H1 (cell line): ENCODE results near the gene HRH1. TPM values are rescaled to one million over a fixed set of nuclear protein-coding genes. Genes with fewer than 3 reads are reported as not detected.
A peak's percentile ranks its signal among the peaks of the same experiment; 100 is the strongest.
"Not testable (repeated sequence)": the region's sequence is repeated elsewhere in the genome, so short reads cannot be mapped to it uniquely, and the experiment has no call there.

Experiments used
- CTCF ChIA-PET: fragments of 300-600 bp; sonication (Branson Sonifier 250); formaldehyde crosslinking; loops from one replicate; lab custom pipeline; 2021; ENCODE audit not compliant: partially characterized antibody; lab: Charles Lee
- POLR2A ChIA-PET: fragments of 300-600 bp; sonication (Branson Sonifier 250); formaldehyde crosslinking; loops from one replicate; lab custom pipeline; 2021; ENCODE audit warnings: inconsistent platforms; ENCODE audit not compliant: partially characterized antibody; lab: Charles Lee
- DNase-seq, 2 experiments: peaks; one replicate each; pipeline versions ENCODE4 v3.0.0 to v3.0.0-alpha.2; 2010 to 2022; ENCODE audit warnings: low spot score in 2 of 2, low read depth in 1 of 2, mixed read lengths in 1 of 2
- FAIRE-seq: peaks from 2 replicates; lab custom pipeline; 2011; peaks lifted over from hg19 to GRCh38; lab: Jason Lieb, UNC
- H2AFZ ChIP-seq: 2 replicates; pipeline ENCODE4 v1.8.1; 2012; ENCODE audit warnings: low read length, inconsistent platforms
- H2AK5ac ChIP-seq: 2 replicates; pipeline ENCODE4 v1.6.1; 2013; ENCODE audit warnings: low read depth, low read length
- H2BK120ac ChIP-seq: replicated peaks from 2 replicates; pipeline ENCODE3; 2013; ENCODE audit warnings: low read depth, low read length, inconsistent platforms
- H2BK12ac ChIP-seq: 2 replicates; pipeline ENCODE4 v1.6.1; 2013; ENCODE audit warnings: low read depth, low read length
- H2BK15ac ChIP-seq: 2 replicates; pipeline ENCODE4 v1.6.1; 2013; ENCODE audit warnings: low read length
- H2BK20ac ChIP-seq: 2 replicates; pipeline ENCODE4 v1.6.1; 2013; ENCODE audit warnings: low read length
- H2BK5ac ChIP-seq: 2 replicates; pipeline ENCODE4 v1.6.1; 2013; ENCODE audit warnings: low read depth, low read length
- H3K14ac ChIP-seq: 2 replicates; pipeline ENCODE4 v1.6.1; 2013; ENCODE audit warnings: inconsistent platforms; ENCODE audit not compliant: insufficient read length
- H3K18ac ChIP-seq: 2 replicates; pipeline ENCODE4 v1.6.1; 2013; ENCODE audit warnings: low read length; ENCODE audit errors: extremely low read depth
- H3K23ac ChIP-seq: 2 replicates; pipeline ENCODE4 v1.6.1; 2013; ENCODE audit warnings: inconsistent platforms; ENCODE audit not compliant: insufficient read length
- H3K23me2 ChIP-seq: 2 replicates; pipeline ENCODE4 v1.6.1; 2013; ENCODE audit warnings: low read depth, low read length
- H3K27ac ChIP-seq: 2 replicates; pipeline ENCODE4 v1.6.1; 2011; ENCODE audit warnings: low read depth, low read length, inconsistent platforms
- H3K27me3 ChIP-seq, 4 experiments: replicated peaks in 1 of 4; 1 replicate in 1 of 4; 2 replicates in 3 of 4; pipeline versions ENCODE4 v1.6.1 to v1.8.1; 2011 to 2013; ENCODE audit warnings: low read length in 3 of 4, mild to moderate bottlenecking in 3 of 4, inconsistent platforms in 2 of 4, mixed read lengths in 2 of 4, moderate library complexity in 1 of 4; ENCODE audit not compliant: control insufficient read depth in 3 of 4, insufficient read depth in 3 of 4; ENCODE audit errors: extremely low read depth in 1 of 4
- H3K36me3 ChIP-seq, 4 experiments: 2 replicates each; pipeline versions ENCODE4 v1.6.1 to v1.8.1; 2011 to 2013; ENCODE audit warnings: mild to moderate bottlenecking in 4 of 4, low read length in 3 of 4, moderate library complexity in 2 of 4, control low read depth in 1 of 4, inconsistent platforms in 1 of 4; ENCODE audit not compliant: insufficient read depth in 4 of 4, control insufficient read depth in 2 of 4
- H3K4ac ChIP-seq: replicated peaks from 2 replicates; pipeline ENCODE3; 2013; ENCODE audit warnings: low read length, low read depth, mixed read lengths, inconsistent platforms; ENCODE audit not compliant: insufficient read length
- H3K4me1 ChIP-seq, 4 experiments: replicated peaks in 1 of 4; 1 replicate in 1 of 4; 2 replicates in 3 of 4; pipeline versions ENCODE4 v1.6.1 to v1.8.1; 2011 to 2013; ENCODE audit warnings: low read length in 3 of 4, inconsistent platforms in 2 of 4, mixed read lengths in 1 of 4; ENCODE audit not compliant: insufficient read depth in 4 of 4, control insufficient read depth in 3 of 4
- H3K4me2 ChIP-seq, 2 experiments: 2 replicates each; pipeline versions ENCODE4 v1.6.1 to v1.8.1; 2011 to 2013; ENCODE audit warnings: low read depth in 2 of 2, low read length in 2 of 2, control low read depth in 1 of 2, inconsistent platforms in 1 of 2, mild to moderate bottlenecking in 1 of 2; ENCODE audit not compliant: insufficient read depth in 1 of 2
- H3K4me3 ChIP-seq, 4 experiments: fragments of 200-600, 300-600 bp in 1 of 4; sonication (generic), shearing (Covaris generic), sonication (Bioruptor Twin) in 1 of 4; 2 replicates each; pipeline versions ENCODE4 v1.5.1 to v1.8.1; 2011 to 2016; ENCODE audit warnings: low read length in 4 of 4, low read depth in 3 of 4, control low read depth in 2 of 4, inconsistent platforms in 2 of 4, mild to moderate bottlenecking in 2 of 4, mixed read lengths in 1 of 4, moderate library complexity in 1 of 4; ENCODE audit not compliant: insufficient read depth in 2 of 4; ENCODE audit errors: extremely low read depth in 1 of 4
- H3K56ac ChIP-seq: replicated peaks from 2 replicates; pipeline ENCODE3; 2013; ENCODE audit warnings: low read depth, mild to moderate bottlenecking, mixed read lengths, low read length, inconsistent platforms; ENCODE audit not compliant: insufficient read length
- H3K79me1 ChIP-seq: 2 replicates; pipeline ENCODE4 v1.6.1; 2013; ENCODE audit warnings: low read depth, low read length, control low read depth
- H3K79me2 ChIP-seq, 2 experiments: 2 replicates each; pipeline versions ENCODE4 v1.6.1 to v1.8.1; 2012 to 2013; ENCODE audit warnings: low read length in 2 of 2, mild to moderate bottlenecking in 2 of 2, inconsistent platforms in 1 of 2; ENCODE audit not compliant: insufficient read depth in 2 of 2, control insufficient read depth in 1 of 2
- H3K9ac ChIP-seq, 4 experiments: replicated peaks in 1 of 4; 1 replicate in 1 of 4; 2 replicates in 3 of 4; pipeline versions ENCODE4 v1.6.1 to v1.8.1; 2011 to 2013; ENCODE audit warnings: low read depth in 3 of 4, low read length in 3 of 4, control low read depth in 2 of 4, mild to moderate bottlenecking in 2 of 4, moderate library complexity in 2 of 4, inconsistent platforms in 1 of 4; ENCODE audit errors: extremely low read depth in 1 of 4
- H3K9me3 ChIP-seq, 2 experiments: 2 replicates each; pipeline versions ENCODE4 v1.6.1 to v1.8.1; 2012 to 2013; ENCODE audit warnings: mild to moderate bottlenecking in 2 of 2, moderate library complexity in 2 of 2, control low read depth in 1 of 2, inconsistent platforms in 1 of 2, low read depth in 1 of 2, low read length in 1 of 2, mixed read lengths in 1 of 2; ENCODE audit not compliant: insufficient read depth in 2 of 2
- H4K20me1 ChIP-seq, 2 experiments: replicated peaks in 1 of 2; 2 replicates each; pipeline versions ENCODE3 to v1.8.1; 2011 to 2013; ENCODE audit warnings: inconsistent platforms in 2 of 2, low read length in 2 of 2, mild to moderate bottlenecking in 1 of 2; ENCODE audit not compliant: insufficient read depth in 2 of 2, control insufficient read depth in 1 of 2
- H4K5ac ChIP-seq: 2 replicates; pipeline ENCODE4 v1.6.1; 2013; ENCODE audit warnings: low read length, low read depth, mixed read lengths, inconsistent platforms; ENCODE audit not compliant: insufficient read length
- H4K8ac ChIP-seq: 2 replicates; pipeline ENCODE4 v1.8.0; 2013; ENCODE audit warnings: mild to moderate bottlenecking, moderate library complexity, low read length, inconsistent platforms; ENCODE audit not compliant: insufficient read depth; ENCODE audit errors: extremely low read depth
- H4K91ac ChIP-seq: replicated peaks from 2 replicates; pipeline ENCODE3; 2013; ENCODE audit warnings: low read length, mixed read lengths, inconsistent platforms; ENCODE audit not compliant: insufficient read length
- WGBS, 2 experiments: shearing (Covaris generic) in 1 of 2; methylation state at CpG; one replicate each; pipeline versions ENCODE4 v1.1.6 to v1.1.7; 2013 to 2015; ENCODE audit warnings: low lambda C conversion rate in 2 of 2, mixed read lengths in 2 of 2, inconsistent platforms in 1 of 2, low coverage in 1 of 2, missing lambda C conversion rate in 1 of 2; ENCODE audit not compliant: insufficient replicate concordance in 2 of 2, insufficient coverage in 1 of 2, insufficient read length in 1 of 2; ENCODE audit errors: extremely low coverage in 1 of 2, missing lambda C conversion rate in 1 of 2; 5-methylcytosine and 5-hydroxymethylcytosine counted together
- polyA plus RNA-seq, 7 experiments: library from polyadenylated mRNA; depleted of rRNA in 3 of 7; stranded (reverse) in 5 of 7; unstranded in 2 of 7; fragments of >200 nt in 5 of 7; fragments of 200-250 nt in 2 of 7; gene quantifications; 1 replicate in 5 of 7; 2 replicates in 1 of 7; 4 replicates in 1 of 7; pipeline versions ENCODE4 v1.2.1 to v1.2.3, GENCODE V29; 2011 to 2013; ENCODE audit warnings: missing spikeins in 2 of 7, mixed read lengths in 2 of 7
- total RNA-seq: library from RNA; stranded (reverse); fragmentation: NEBNext Ultra II Directional; extraction: Animal tissue kit (Norgen Biotek cat#: 25700); gene quantifications from 2 replicates; pipeline ENCODE4 v1.2.1, GENCODE V29; 2021
- TF ChIP-seq, protein P1 (sequence below), 3 experiments: IDR thresholded peaks; 1 replicate in 2 of 3; 2 replicates in 1 of 3; pipeline versions ENCODE4 v1.5.1 to v1.6.1; 2011; ENCODE audit warnings: low read length in 3 of 3, mild to moderate bottlenecking in 3 of 3, inconsistent platforms in 2 of 3, low read depth in 1 of 3, moderate library complexity in 1 of 3; ENCODE audit not compliant: insufficient read depth in 1 of 3; ENCODE audit errors: control extremely low read depth in 1 of 3

Gene HRH1
- total and polyA plus RNA-seq, 2 of the 8 experiments (the other 6 are each of a cell fraction or from before 2014, with no cell fraction given), result 0.11 TPM; not detected in 1

DNA sequence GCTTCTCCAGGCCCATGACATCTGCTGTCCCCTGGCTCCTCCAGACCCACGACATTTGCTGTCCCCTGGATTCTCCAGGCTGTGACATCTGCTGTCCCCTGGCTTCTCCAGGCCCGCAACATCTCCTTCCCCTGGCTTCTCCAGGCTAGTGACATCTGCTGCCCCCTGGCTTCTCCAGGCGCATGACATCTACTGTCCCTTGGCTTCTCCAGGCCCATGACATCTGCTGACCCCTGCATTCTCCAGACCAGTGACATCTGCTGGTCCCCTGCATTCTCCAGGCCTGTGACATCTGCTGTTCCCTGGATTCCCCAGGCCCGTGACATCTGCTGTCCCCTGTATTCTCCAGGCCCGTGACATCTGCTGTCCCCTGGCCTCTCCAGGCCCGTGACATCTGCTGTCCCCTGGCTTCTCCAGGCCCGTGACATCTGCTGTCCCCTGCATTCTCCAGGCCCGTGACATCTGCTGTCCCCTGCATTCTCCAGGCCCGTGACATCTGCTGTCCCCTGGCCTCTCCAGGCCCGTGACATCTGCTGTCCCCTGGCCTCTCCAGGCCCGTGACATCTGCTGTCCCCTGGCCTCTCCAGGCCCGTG is 12.6 kb downstream of the HRH1 start:
- H3K9ac ChIP-seq, H3K9me3 ChIP-seq, H3K4me2 ChIP-seq, H4K5ac ChIP-seq, H3K23me2 ChIP-seq, H2AFZ ChIP-seq, H3K4me3 ChIP-seq, H3K36me3 ChIP-seq, FAIRE-seq, CTCF ChIA-PET, POLR2A ChIA-PET, H3K18ac ChIP-seq, H3K14ac ChIP-seq, H3K4ac ChIP-seq, H3K23ac ChIP-seq, H4K20me1 ChIP-seq, H3K56ac ChIP-seq, H2BK15ac ChIP-seq, H3K79me2 ChIP-seq, H2BK120ac ChIP-seq, H2BK12ac ChIP-seq, H3K27me3 ChIP-seq, H4K91ac ChIP-seq, H2BK20ac ChIP-seq, H4K8ac ChIP-seq, H2AK5ac ChIP-seq, DNase-seq, H3K4me1 ChIP-seq, H2BK5ac ChIP-seq, H3K79me1 ChIP-seq, H3K27ac ChIP-seq: not testable (repeated sequence)
- 93% methylated on average over 9 of the region's 12 CpGs; no CpG with 5 or more reads in 1 of the 2 experiments for WGBS, 2 experiments
- TF ChIP-seq, protein P1, sequence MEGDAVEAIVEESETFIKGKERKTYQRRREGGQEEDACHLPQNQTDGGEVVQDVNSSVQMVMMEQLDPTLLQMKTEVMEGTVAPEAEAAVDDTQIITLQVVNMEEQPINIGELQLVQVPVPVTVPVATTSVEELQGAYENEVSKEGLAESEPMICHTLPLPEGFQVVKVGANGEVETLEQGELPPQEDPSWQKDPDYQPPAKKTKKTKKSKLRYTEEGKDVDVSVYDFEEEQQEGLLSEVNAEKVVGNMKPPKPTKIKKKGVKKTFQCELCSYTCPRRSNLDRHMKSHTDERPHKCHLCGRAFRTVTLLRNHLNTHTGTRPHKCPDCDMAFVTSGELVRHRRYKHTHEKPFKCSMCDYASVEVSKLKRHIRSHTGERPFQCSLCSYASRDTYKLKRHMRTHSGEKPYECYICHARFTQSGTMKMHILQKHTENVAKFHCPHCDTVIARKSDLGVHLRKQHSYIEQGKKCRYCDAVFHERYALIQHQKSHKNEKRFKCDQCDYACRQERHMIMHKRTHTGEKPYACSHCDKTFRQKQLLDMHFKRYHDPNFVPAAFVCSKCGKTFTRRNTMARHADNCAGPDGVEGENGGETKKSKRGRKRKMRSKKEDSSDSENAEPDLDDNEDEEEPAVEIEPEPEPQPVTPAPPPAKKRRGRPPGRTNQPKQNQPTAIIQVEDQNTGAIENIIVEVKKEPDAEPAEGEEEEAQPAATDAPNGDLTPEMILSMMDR (IDR thresholded peaks at IDR 0.05; ENCODE audit: control extremely low read depth in 1 of 3, insufficient read depth in 1 of 3, low read depth in 1 of 3, low read length in 3 of 3), result peak in 1 of 3 experiments; percentile 4; a peak in 1 of 4 replicates
